Progenitor cell of endocrine pancreas (in vitro differentiated cells): ENCODE results near the gene LSMEM2. TPM values are rescaled to one million over a fixed set of nuclear protein-coding genes. Genes with fewer than 3 reads are reported as not detected.
"Not testable (repeated sequence)": the region's sequence is repeated elsewhere in the genome, so short reads cannot be mapped to it uniquely, and the experiment has no call there.

Source experiments
- DNase-seq: peaks from one replicate; pipeline ENCODE4 v3.0.0; 2021; ENCODE audit warnings: low spot score; ENCODE audit not compliant: unreplicated experiment
- H3K27ac Mint-ChIP-seq: 2 replicates; pipeline ENCODE4 v1.8.0; 2021; ENCODE audit warnings: mild to moderate bottlenecking, moderate library complexity, mixed read lengths
- H3K27me3 Mint-ChIP-seq: 2 replicates; pipeline ENCODE4 v1.8.0; 2021; ENCODE audit warnings: mixed read lengths
- H3K36me3 Mint-ChIP-seq: 2 replicates; pipeline ENCODE4 v1.8.0; 2022; ENCODE audit warnings: mixed read lengths; ENCODE audit not compliant: insufficient read depth
- H3K4me1 Mint-ChIP-seq: 2 replicates; pipeline ENCODE4 v1.8.0; 2021; ENCODE audit warnings: low read depth, mixed read lengths
- H3K4me3 Mint-ChIP-seq: 2 replicates; pipeline ENCODE4 v1.8.0; 2021; ENCODE audit warnings: low read depth, mild to moderate bottlenecking, moderate library complexity, mixed read lengths
- H3K9me3 Mint-ChIP-seq: 2 replicates; pipeline ENCODE4 v1.8.0; 2021; ENCODE audit warnings: low read depth, mixed read lengths
- total RNA-seq: library from RNA; stranded (reverse); gene quantifications from 2 replicates; pipeline ENCODE4 v1.2.1, GENCODE V29; 2021
- TF ChIP-seq, protein P1 (sequence below): fragments of 200-600 bp; sonication (generic); IDR thresholded peaks from one replicate; pipeline ENCODE4 v1.5.0; 2021; ENCODE audit warnings: antibody characterized with exemption, mild to moderate bottlenecking; ENCODE audit not compliant: unreplicated experiment

The LSMEM2 gene
- total RNA-seq, 1 donor from 2014 or later, result not detected

- Mint-ChIP-seq H3K27me3 (no peaks in the 10 kb centered on the region), H3K36me3 (peaks cover 11% of the 10 kb centered on the region), H3K4me1 (peaks cover 33% of the 10 kb centered on the region), H3K27ac (peak overlapping the region; percentile 87), H3K4me3 (no peak overlapping the region), H3K9me3 (no peaks in the 10 kb centered on the region)
- no peak for DNase-seq
- TF ChIP-seq, protein P1, sequence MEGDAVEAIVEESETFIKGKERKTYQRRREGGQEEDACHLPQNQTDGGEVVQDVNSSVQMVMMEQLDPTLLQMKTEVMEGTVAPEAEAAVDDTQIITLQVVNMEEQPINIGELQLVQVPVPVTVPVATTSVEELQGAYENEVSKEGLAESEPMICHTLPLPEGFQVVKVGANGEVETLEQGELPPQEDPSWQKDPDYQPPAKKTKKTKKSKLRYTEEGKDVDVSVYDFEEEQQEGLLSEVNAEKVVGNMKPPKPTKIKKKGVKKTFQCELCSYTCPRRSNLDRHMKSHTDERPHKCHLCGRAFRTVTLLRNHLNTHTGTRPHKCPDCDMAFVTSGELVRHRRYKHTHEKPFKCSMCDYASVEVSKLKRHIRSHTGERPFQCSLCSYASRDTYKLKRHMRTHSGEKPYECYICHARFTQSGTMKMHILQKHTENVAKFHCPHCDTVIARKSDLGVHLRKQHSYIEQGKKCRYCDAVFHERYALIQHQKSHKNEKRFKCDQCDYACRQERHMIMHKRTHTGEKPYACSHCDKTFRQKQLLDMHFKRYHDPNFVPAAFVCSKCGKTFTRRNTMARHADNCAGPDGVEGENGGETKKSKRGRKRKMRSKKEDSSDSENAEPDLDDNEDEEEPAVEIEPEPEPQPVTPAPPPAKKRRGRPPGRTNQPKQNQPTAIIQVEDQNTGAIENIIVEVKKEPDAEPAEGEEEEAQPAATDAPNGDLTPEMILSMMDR, result no peak
Measured at GRCh38 chr3:50258979-50259378, 19.9 kb upstream of the LSMEM2 start.

DNA sequence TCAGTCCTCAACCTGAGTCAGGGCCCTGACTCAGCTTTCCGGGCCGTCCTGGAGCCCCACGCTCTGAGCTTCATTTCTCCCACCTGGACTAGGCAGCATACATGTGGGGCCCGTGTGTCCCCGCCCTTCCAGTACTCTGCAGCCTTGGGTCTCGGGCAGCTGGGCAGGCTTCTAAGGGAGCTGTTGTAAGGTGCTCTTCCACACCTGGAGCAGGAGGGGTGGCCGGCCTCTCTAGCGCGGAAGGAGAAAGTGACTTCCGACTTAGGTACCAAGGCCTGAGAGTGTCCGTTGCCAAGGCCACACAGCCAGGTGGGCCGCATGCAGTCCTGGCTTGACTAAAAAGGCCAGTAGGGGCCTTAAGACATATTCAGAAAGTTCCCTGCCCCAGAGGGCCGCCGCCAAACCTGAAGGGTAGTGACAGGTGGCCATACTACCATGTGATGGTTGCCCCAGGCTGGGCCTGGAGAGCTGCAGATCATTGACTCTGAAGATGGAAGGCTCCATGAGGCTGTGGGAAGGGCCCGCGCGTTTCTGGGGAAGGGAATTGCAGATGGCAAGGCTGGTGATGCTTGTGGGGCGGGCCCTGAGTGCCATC lies 19.4 kb upstream of the LSMEM2 start:
- Mint-ChIP-seq H3K27ac (peak overlapping the region; percentile 87), H3K4me3 (no peak overlapping the region), H3K9me3 (no peaks in the 10 kb centered on the region), H3K27me3 (no peaks in the 10 kb centered on the region), H3K36me3 (peaks cover 11% of the 10 kb centered on the region), H3K4me1 (peaks cover 38% of the 10 kb centered on the region)
- no peak for DNase-seq
- TF ChIP-seq, protein P1, result no peak

DNA sequence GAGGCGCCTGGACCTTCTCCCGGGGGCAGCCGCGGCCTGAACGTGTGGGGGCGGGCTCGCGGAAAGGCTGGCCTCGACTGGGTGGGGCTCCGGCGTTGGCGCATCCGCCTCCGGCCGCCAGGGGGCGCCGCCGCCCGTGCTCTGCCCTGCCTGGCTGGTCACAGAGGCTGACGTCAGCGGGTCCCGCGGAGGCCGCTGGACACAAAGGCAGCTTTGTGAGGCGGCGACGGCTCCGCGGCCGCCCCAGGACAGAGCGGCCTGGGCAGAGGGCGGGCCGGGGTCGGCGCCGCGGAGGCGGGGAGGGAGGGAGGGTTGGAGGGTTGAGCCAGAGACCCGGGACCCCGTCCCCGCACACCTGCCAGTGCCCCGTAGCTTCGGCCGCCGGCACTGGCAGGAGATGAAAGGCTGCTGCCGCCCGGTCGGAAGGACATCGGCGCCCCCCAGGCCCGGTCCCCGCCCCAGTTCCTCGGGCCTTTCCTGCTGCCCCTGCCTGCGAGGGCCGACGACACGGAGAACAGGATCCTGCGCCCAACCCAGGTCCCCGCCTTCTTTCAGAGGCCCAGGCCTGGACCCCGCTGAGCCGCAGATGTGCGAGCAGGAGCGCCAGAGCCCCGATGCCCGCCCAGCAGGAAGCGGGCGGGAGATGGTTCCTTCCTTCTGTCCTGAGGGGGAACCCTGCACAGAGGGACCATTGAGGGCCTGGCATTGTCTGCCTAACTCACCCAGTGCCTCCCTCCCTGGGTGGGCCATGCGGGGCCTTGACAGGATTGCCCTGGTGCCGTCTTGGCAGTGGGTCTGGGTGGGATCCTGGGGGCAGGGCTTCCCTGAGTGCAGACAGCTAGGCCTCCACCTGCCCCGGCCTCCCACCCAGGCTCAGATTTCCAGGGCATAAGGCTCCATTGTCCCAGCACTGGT lies 18.6 kb upstream of the LSMEM2 start:
- Mint-ChIP-seq H3K9me3 (no peaks in the 10 kb centered on the region), H3K27ac (peak overlapping the region; percentile 96), H3K4me1 (peaks cover 42% of the 10 kb centered on the region), H3K4me3 (peak overlapping the region; percentile 56), H3K36me3 (peaks cover 11% of the 10 kb centered on the region), H3K27me3 (no peaks in the 10 kb centered on the region)
- TF ChIP-seq, protein P1, result peak; percentile 99
- DNase-seq, result peak; percentile 95

- DNase-seq, result no peak
- Mint-ChIP-seq H3K36me3 (peaks cover 11% of the 10 kb centered on the region), H3K4me1 (peaks cover 46% of the 10 kb centered on the region), H3K4me3 (peak overlapping the region; percentile 56), H3K9me3 (no peaks in the 10 kb centered on the region), H3K27me3 (no peaks in the 10 kb centered on the region), H3K27ac (peak overlapping the region; percentile 96)
- TF ChIP-seq, protein P1, result no peak
Measured at GRCh38 chr3:50260942-50261441, 17.9 kb upstream of the LSMEM2 start.

GRCh38 chr3:50261505-50261904 lies 17.4 kb upstream of the LSMEM2 start:
- Mint-ChIP-seq H3K4me1 (peaks cover 47% of the 10 kb centered on the region), H3K27me3 (no peaks in the 10 kb centered on the region)

DNA sequence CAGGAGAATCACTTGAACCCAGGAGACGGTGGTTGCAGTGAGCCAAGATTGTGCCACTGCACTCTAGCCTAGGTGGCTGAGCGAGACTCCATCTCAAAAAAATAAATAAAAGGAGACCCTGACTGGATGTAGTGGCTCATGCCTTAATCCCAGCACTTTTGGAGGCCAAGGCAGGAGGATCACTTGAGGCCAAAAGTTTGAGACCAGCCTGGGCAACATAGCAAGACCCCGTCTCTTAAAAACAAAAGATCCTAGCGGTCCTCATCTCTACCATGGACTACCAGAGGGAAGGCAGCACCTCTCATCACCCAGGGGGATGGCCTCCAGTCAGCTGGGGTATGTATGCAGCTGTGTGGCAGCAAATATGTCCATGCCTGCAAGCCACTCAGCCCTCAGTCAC lies 16.7 kb upstream of the LSMEM2 start:
- H3K9me3 Mint-ChIP-seq, DNase-seq, H3K27me3 Mint-ChIP-seq, H3K4me3 Mint-ChIP-seq, H3K36me3 Mint-ChIP-seq: not testable (repeated sequence)
- Mint-ChIP-seq H3K27ac (peak overlapping the region; percentile 96), H3K4me1 (peaks cover 43% of the 10 kb centered on the region)

More at GRCh38 chr3:50261505-50261904, 17.4 kb upstream of the LSMEM2 start:
- H3K36me3 Mint-ChIP-seq, result peaks cover 10% of the 10 kb centered on the region
- TF ChIP-seq, protein P1, result no peak
- no peak for DNase-seq
- H3K4me3 Mint-ChIP-seq, result peak overlapping the region; percentile 56
- H3K9me3 Mint-ChIP-seq, result no peaks in the 10 kb centered on the region
- peak overlapping the region; percentile 96 for H3K27ac Mint-ChIP-seq
